H9 (cell line): ENCODE measurements around the gene BATF. TPM values are rescaled to one million over a fixed set of nuclear protein-coding genes. Genes with fewer than 3 reads are reported as not detected.

Experiments
- DNase-seq: peaks from one replicate; pipeline ENCODE4 v3.0.0-alpha.2; 2017
- H2AFZ ChIP-seq: one replicate; pipeline ENCODE4 v1.6.1; 2013; ENCODE audit warnings: mild to moderate bottlenecking, low read length, control low read depth, moderate library complexity
- H2AK5ac ChIP-seq: 2 replicates; pipeline ENCODE4 v1.6.1; 2013; ENCODE audit warnings: low read length, control low read depth, mixed read lengths; ENCODE audit not compliant: insufficient read length
- H2BK120ac ChIP-seq: one replicate; pipeline ENCODE4 v1.6.1; 2013; ENCODE audit warnings: low read depth, mild to moderate bottlenecking, low read length, control low read depth, inconsistent platforms; ENCODE audit not compliant: poor library complexity, severe bottlenecking
- H2BK12ac ChIP-seq: 2 replicates; pipeline ENCODE4 v1.6.1; 2013; ENCODE audit warnings: low read length, control low read depth, mixed read lengths, low read depth; ENCODE audit not compliant: insufficient read length
- H2BK15ac ChIP-seq: 2 replicates; pipeline ENCODE4 v1.6.1; 2013; ENCODE audit warnings: low read depth, low read length, control low read depth
- H2BK20ac ChIP-seq: one replicate; pipeline ENCODE4 v1.6.1; 2013; ENCODE audit warnings: low read depth, mild to moderate bottlenecking, low read length, control low read depth, inconsistent platforms; ENCODE audit not compliant: poor library complexity, severe bottlenecking
- H2BK5ac ChIP-seq: 2 replicates; pipeline ENCODE4 v1.6.1; 2013; ENCODE audit warnings: low read length, control low read depth, mixed read lengths; ENCODE audit not compliant: insufficient read length
- H3K14ac ChIP-seq: 2 replicates; pipeline ENCODE4 v1.6.1; 2013; ENCODE audit warnings: low read length, control low read depth; ENCODE audit not compliant: insufficient read depth
- H3K18ac ChIP-seq: 2 replicates; pipeline ENCODE4 v1.6.1; 2013; ENCODE audit warnings: low read depth, mild to moderate bottlenecking, mixed read lengths, low read length, control low read depth; ENCODE audit not compliant: insufficient read length
- H3K23ac ChIP-seq: 2 replicates; pipeline ENCODE4 v1.6.1; 2013; ENCODE audit warnings: low read length, control low read depth, mixed read lengths, low read depth; ENCODE audit not compliant: insufficient read length
- H3K23me2 ChIP-seq: 2 replicates; pipeline ENCODE4 v1.6.1; 2013; ENCODE audit warnings: low read depth, mild to moderate bottlenecking, mixed read lengths, low read length, control low read depth; ENCODE audit not compliant: insufficient read length, poor library complexity, severe bottlenecking
- H3K27ac ChIP-seq: 2 replicates; pipeline ENCODE4 v1.5.1; 2013; ENCODE audit warnings: low read length, control low read depth, mixed read lengths, low read depth; ENCODE audit not compliant: insufficient read length
- H3K27me3 ChIP-seq: 2 replicates; pipeline ENCODE4 v1.6.1; 2013; ENCODE audit warnings: low read length, control low read depth, inconsistent platforms; ENCODE audit not compliant: insufficient read depth
- H3K4ac ChIP-seq: 2 replicates; pipeline ENCODE4 v1.6.1; 2013; ENCODE audit warnings: low read depth, mild to moderate bottlenecking, control low read depth, inconsistent platforms, low read length, moderate library complexity
- H3K4me1 ChIP-seq: 2 replicates; pipeline ENCODE4 v1.6.1; 2013; ENCODE audit warnings: low read length, control low read depth, inconsistent platforms; ENCODE audit not compliant: insufficient read depth
- H3K4me2 ChIP-seq: 2 replicates; pipeline ENCODE4 v1.6.1; 2013; ENCODE audit warnings: low read length, control low read depth, mixed read lengths; ENCODE audit not compliant: insufficient read length, insufficient read depth
- H3K56ac ChIP-seq: 2 replicates; pipeline ENCODE4 v1.6.1; 2013; ENCODE audit warnings: low read depth, mild to moderate bottlenecking, mixed read lengths, low read length, control low read depth; ENCODE audit not compliant: insufficient read length
- H3K79me1 ChIP-seq: 2 replicates; pipeline ENCODE4 v1.6.1; 2013; ENCODE audit warnings: low read depth, mild to moderate bottlenecking, moderate library complexity, low read length, control low read depth, inconsistent platforms; ENCODE audit not compliant: insufficient read depth, poor library complexity, severe bottlenecking
- H3K79me2 ChIP-seq: 2 replicates; pipeline ENCODE4 v1.6.1; 2013; ENCODE audit warnings: low read length, control low read depth, inconsistent platforms; ENCODE audit not compliant: insufficient read depth
- H3K9ac ChIP-seq: 2 replicates; pipeline ENCODE4 v1.6.1; 2013; ENCODE audit warnings: low read length, control low read depth, mixed read lengths; ENCODE audit not compliant: insufficient read length; ENCODE audit errors: extremely low read depth
- H3K9me3 ChIP-seq: one replicate; pipeline ENCODE4 v1.6.1; 2013; ENCODE audit warnings: low read depth, low read length, inconsistent platforms; ENCODE audit not compliant: control insufficient read depth
- H3T11ph ChIP-seq: one replicate; pipeline ENCODE4 v1.6.1; 2013; ENCODE audit warnings: mild to moderate bottlenecking, low read length, control low read depth, inconsistent platforms
- H4K20me1 ChIP-seq: one replicate; pipeline ENCODE4 v1.6.1; 2013; ENCODE audit not compliant: control insufficient read depth, insufficient read length, insufficient read depth
- H4K5ac ChIP-seq: 2 replicates; pipeline ENCODE4 v1.6.1; 2013; ENCODE audit warnings: low read depth, mild to moderate bottlenecking, mixed read lengths, low read length, control low read depth; ENCODE audit not compliant: insufficient read length
- H4K8ac ChIP-seq: replicated peaks from 2 replicates; pipeline ENCODE4 v1.6.1; 2013; ENCODE audit warnings: low read length, control low read depth, mixed read lengths, low read depth; ENCODE audit not compliant: insufficient read length
- H4K91ac ChIP-seq: 2 replicates; pipeline ENCODE4 v1.6.1; 2013; ENCODE audit warnings: low read depth, mild to moderate bottlenecking, moderate library complexity, mixed read lengths, low read length, control low read depth; ENCODE audit not compliant: insufficient read length
- H3K27ac Mint-ChIP-seq, 3 experiments: 2 replicates in 2 of 3; 3 replicates in 1 of 3; pipeline ENCODE4 v1.8.0; 2020 to 2021; ENCODE audit warnings: mixed read lengths in 3 of 3, mild to moderate bottlenecking in 1 of 3, moderate library complexity in 1 of 3
- H3K27me3 Mint-ChIP-seq: 2 replicates; pipeline ENCODE4 v1.8.0; 2021; ENCODE audit warnings: low read depth, mild to moderate bottlenecking, moderate library complexity, mixed read lengths
- H3K36me3 Mint-ChIP-seq, 3 experiments: 2 replicates in 2 of 3; 3 replicates in 1 of 3; pipeline ENCODE4 v1.8.0; 2020 to 2021; ENCODE audit warnings: low read depth in 3 of 3, mixed read lengths in 3 of 3; ENCODE audit not compliant: insufficient read depth in 1 of 3
- H3K4me1 Mint-ChIP-seq, 2 experiments: 2 replicates each; pipeline ENCODE4 v1.8.0; 2020; ENCODE audit warnings: mixed read lengths in 2 of 2
- H3K4me3 Mint-ChIP-seq, 2 experiments: 2 replicates in 1 of 2; 3 replicates in 1 of 2; pipeline ENCODE4 v1.8.0; 2020 to 2021; ENCODE audit warnings: mild to moderate bottlenecking in 2 of 2, mixed read lengths in 2 of 2, moderate library complexity in 1 of 2
- H3K9me3 Mint-ChIP-seq, 2 experiments: 2 replicates in 1 of 2; 3 replicates in 1 of 2; pipeline ENCODE4 v1.8.0; 2020; ENCODE audit warnings: mild to moderate bottlenecking in 2 of 2, mixed read lengths in 2 of 2, moderate library complexity in 1 of 2
- WGBS: extraction: QIAGEN DNeasy Blood & Tissue Kit; methylation state at CpG from one replicate; pipeline ENCODE4 v1.1.7; 2013; ENCODE audit warnings: missing lambda C conversion rate, low lambda C conversion rate, mixed read lengths; ENCODE audit not compliant: insufficient read length; ENCODE audit errors: extremely low coverage; 5-methylcytosine and 5-hydroxymethylcytosine counted together
- total RNA-seq: library from RNA; stranded (reverse); gene quantifications from 2 replicates; pipeline ENCODE4 v1.2.1, GENCODE V29; 2021
- TF ChIP-seq, protein P1 (sequence below): fragments of 200-600 bp; sonication (generic); conservative IDR thresholded peaks from 3 replicates; pipeline ENCODE4 v1.8.0; 2021; ENCODE audit warnings: antibody characterized with exemption, mild to moderate bottlenecking

BATF gene
- total RNA-seq, 1 experiment from 2014 or later, result not detected

DNA sequence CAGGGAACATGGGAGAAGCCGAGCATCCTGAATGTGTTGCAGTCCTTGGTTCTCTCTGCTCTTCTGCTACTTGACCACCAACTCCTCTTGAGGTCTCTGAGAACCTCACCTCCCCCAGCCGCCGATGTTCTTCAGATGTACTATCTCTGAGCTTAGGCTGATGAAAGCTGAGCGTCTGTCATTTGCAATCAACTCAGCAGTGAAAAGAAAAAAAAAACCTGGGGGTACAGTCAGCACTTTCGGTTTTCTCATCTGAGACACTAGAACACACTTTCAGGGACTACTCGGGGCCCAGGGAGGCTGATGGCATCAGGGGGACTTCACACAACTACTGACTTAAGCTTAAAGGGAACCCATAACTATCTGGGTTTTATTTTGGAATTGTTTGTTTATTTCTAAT is 46.5 kb downstream of the BATF start:
- no peak overlapping the region for H3K9ac ChIP-seq

More for the DNA sequence above, 46.5 kb downstream of the BATF start:
- Histone ChIP-seq H3K18ac (no peak overlapping the region), H4K8ac (no peak overlapping the region), H3K79me1 (no peaks in the 10 kb centered on the region), H3K27me3 (no peaks in the 10 kb centered on the region), H3K14ac (no peak overlapping the region), H2BK12ac (no peak overlapping the region), H3K9me3 (no peaks in the 10 kb centered on the region), H2BK5ac (no peak overlapping the region), H4K5ac (no peak overlapping the region), H3K27ac (no peak overlapping the region), H3K79me2 (no peaks in the 10 kb centered on the region), H3K56ac (no peak overlapping the region), H2BK15ac (no peak overlapping the region), H2AFZ (no peak overlapping the region), H3K4me2 (no peak overlapping the region), H3K23ac (no peak overlapping the region), H2BK20ac (no peak overlapping the region), H3K4me1 (no peaks in the 10 kb centered on the region; the same call in 1 of the 2 replicates), H2BK120ac (no peak overlapping the region), H2AK5ac (no peak overlapping the region), H4K91ac (no peak overlapping the region), H3K4ac (no peak overlapping the region), H3T11ph (no peak overlapping the region), H4K20me1 (no peaks in the 10 kb centered on the region), H3K23me2 (no peaks in the 10 kb centered on the region)
- Mint-ChIP-seq H3K27ac (no peak overlapping the region), H3K4me1 (peaks cover 9 to 13% of the 10 kb centered on the region in 2 experiments), H3K4me3 (no peak overlapping the region), H3K27me3 (peaks cover 21% of the 10 kb centered on the region), H3K36me3 (no peaks in the 10 kb centered on the region), H3K9me3 (no peaks in the 10 kb centered on the region)
- WGBS, result no CpG with 5 or more reads among the region's 6 CpGs
- DNase-seq, result no peak
- TF ChIP-seq, protein P1, sequence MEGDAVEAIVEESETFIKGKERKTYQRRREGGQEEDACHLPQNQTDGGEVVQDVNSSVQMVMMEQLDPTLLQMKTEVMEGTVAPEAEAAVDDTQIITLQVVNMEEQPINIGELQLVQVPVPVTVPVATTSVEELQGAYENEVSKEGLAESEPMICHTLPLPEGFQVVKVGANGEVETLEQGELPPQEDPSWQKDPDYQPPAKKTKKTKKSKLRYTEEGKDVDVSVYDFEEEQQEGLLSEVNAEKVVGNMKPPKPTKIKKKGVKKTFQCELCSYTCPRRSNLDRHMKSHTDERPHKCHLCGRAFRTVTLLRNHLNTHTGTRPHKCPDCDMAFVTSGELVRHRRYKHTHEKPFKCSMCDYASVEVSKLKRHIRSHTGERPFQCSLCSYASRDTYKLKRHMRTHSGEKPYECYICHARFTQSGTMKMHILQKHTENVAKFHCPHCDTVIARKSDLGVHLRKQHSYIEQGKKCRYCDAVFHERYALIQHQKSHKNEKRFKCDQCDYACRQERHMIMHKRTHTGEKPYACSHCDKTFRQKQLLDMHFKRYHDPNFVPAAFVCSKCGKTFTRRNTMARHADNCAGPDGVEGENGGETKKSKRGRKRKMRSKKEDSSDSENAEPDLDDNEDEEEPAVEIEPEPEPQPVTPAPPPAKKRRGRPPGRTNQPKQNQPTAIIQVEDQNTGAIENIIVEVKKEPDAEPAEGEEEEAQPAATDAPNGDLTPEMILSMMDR, result no peak
